Upper lobe of left lung (tissue), 6 donors: ENCODE measurements around the gene STXBP3. TPM values are rescaled to one million over a fixed set of nuclear protein-coding genes. Genes with fewer than 3 reads are reported as not detected.

ENCODE experiments used
- ATAC-seq, 2 donors: fragments of 200-7000 bp; cut with Tn5 transposase; one replicate each; pipeline ENCODE4 v1.9.1; 2022; ENCODE audit warnings: mild to moderate bottlenecking in 2 of 2, moderate library complexity in 2 of 2; ENCODE audit not compliant: low FRiP score in 2 of 2
- DNase-seq, 2 donors: peaks; one replicate each; pipeline ENCODE4 v3.0.0-alpha.2; 2019 to 2020
- H3K27ac ChIP-seq, 4 donors: fragments of 200-600 bp; sonication (generic); one replicate each; pipeline ENCODE4 v1.5.1; 2016 to 2019
- H3K27me3 ChIP-seq, 4 donors: fragments of 200-600 bp; sonication (generic); one replicate each; pipeline ENCODE4 v1.5.1; 2017 to 2019
- H3K36me3 ChIP-seq, 4 donors: fragments of 200-600 bp; sonication (generic); one replicate each; pipeline ENCODE4 v1.5.1; 2016 to 2019
- H3K4me1 ChIP-seq, 4 donors: fragments of 200-600 bp; sonication (generic); one replicate each; pipeline ENCODE4 v1.5.1; 2018 to 2019
- H3K4me3 ChIP-seq, 4 donors: fragments of 200-600 bp; sonication (generic); one replicate each; pipeline ENCODE4 v1.5.1; 2017 to 2019; ENCODE audit warnings: mild to moderate bottlenecking in 2 of 4, moderate library complexity in 1 of 4
- H3K9me3 ChIP-seq, 4 donors: fragments of 200-600 bp; sonication (generic); one replicate each; pipeline ENCODE4 v1.5.1; 2018 to 2019
- EP300 ChIP-seq, 4 donors: sonication (generic); formaldehyde crosslinking; IDR thresholded peaks; one replicate each; pipeline ENCODE4 v1.5.1; 2017; ENCODE audit warnings: antibody characterized with exemption in 4 of 4, control low read depth in 2 of 4
- POLR2A ChIP-seq, 4 donors: fragments of 450-650 bp; IDR thresholded peaks; one replicate each; pipeline ENCODE4 v1.5.1; 2016 to 2017; ENCODE audit warnings: antibody characterized with exemption in 4 of 4, mild to moderate bottlenecking in 2 of 4
- POLR2AphosphoS5 ChIP-seq, 2 donors: sonication (generic); formaldehyde crosslinking; IDR thresholded peaks; one replicate each; pipeline ENCODE4 v1.5.1; 2017; ENCODE audit warnings: antibody characterized with exemption in 2 of 2
- WGBS, 2 donors: methylation state at CpG; one replicate each; pipeline ENCODE4 v1.1.5; 2017 to 2018; 5-methylcytosine and 5-hydroxymethylcytosine counted together
- total RNA-seq, 6 donors: library from RNA; depleted of rRNA in 4 of 6; stranded (reverse); fragments of >200 nt in 4 of 6; gene quantifications; one replicate each; pipeline versions ENCODE4 v1.1.0 to v1.2.1, GENCODE V29; 2016 to 2021
- TF ChIP-seq, protein P1 (sequence below), 6 experiments: fragments of 450-650 bp in 4 of 6; fragments of 200-600 bp in 2 of 6; sonication (generic) in 2 of 6; IDR thresholded peaks; one replicate each; pipeline ENCODE4 v1.5.1; 2016 to 2019; ENCODE audit warnings: antibody characterized with exemption in 6 of 6
- donor health status: DM: no; HTN: no; CAD: no; lungs with moderate emphysema.
- donor health status: DM: no; HTN: yes; CAD: no; lungs with severe emphysema.

Gene STXBP3
- total RNA-seq, 6 donors from 2014 or later = 41.8 to 84.1 (median 55.8) TPM

DNA sequence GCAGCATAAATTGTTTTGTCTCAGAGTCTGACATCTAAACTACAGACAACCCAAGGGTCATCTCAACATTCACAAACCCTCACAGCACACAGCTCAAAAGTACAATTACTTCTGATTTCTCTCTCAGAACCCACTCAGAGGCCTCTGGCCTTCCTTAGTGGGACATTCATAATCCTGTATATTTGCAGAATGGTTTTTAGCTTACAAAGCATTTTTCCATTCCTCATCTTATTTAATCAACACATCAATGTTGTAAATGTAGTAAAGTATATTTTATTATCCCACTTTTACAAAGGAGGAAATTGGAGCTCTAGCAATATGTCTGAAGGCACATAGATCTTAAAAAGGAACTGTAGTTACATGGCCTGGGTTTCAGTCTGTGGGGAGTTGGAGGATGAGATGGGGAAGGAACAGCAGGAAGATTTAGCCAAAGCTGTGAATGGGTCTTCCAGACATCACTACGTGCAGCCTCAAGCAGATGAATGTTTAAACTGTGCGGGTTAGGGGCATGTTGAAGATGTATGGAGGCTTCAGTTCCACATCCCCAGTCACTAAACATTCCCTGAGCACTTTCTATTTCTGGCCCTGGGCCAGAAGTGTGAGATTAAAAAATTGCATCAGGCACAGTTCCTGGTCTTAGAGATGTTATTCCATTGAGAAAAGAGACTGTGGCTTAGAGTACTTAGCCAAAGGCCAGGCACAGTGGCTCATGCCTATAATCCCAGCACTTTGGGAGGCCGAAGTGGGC is 97.1 kb downstream of the STXBP3 start:
- H3K36me3 ChIP-seq = no peaks in the 10 kb centered on the region
- peaks cover 0 to 4% (median 0%) of the 10 kb centered on the region in 4 donors for H3K4me1 ChIP-seq
- no peak overlapping the region for H3K4me3 ChIP-seq
- no peaks in the 10 kb centered on the region for H3K27me3 ChIP-seq
- TF ChIP-seq POLR2AphosphoS5 (IDR thresholded peaks at IDR 0.05) (no peak), EP300 (IDR thresholded peaks at IDR 0.05) (no peak), POLR2A (IDR thresholded peaks at IDR 0.05) (no peak)
- TF ChIP-seq, protein P1, sequence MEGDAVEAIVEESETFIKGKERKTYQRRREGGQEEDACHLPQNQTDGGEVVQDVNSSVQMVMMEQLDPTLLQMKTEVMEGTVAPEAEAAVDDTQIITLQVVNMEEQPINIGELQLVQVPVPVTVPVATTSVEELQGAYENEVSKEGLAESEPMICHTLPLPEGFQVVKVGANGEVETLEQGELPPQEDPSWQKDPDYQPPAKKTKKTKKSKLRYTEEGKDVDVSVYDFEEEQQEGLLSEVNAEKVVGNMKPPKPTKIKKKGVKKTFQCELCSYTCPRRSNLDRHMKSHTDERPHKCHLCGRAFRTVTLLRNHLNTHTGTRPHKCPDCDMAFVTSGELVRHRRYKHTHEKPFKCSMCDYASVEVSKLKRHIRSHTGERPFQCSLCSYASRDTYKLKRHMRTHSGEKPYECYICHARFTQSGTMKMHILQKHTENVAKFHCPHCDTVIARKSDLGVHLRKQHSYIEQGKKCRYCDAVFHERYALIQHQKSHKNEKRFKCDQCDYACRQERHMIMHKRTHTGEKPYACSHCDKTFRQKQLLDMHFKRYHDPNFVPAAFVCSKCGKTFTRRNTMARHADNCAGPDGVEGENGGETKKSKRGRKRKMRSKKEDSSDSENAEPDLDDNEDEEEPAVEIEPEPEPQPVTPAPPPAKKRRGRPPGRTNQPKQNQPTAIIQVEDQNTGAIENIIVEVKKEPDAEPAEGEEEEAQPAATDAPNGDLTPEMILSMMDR (IDR thresholded peaks at IDR 0.05) = no peak
- DNase-seq (no peak), ATAC-seq (no peak)
- no peaks in the 10 kb centered on the region for H3K9me3 ChIP-seq
- WGBS, 2 donors = 58 to 83% methylated on average over 3 of the region's 3 CpGs
- H3K27ac ChIP-seq = no peak overlapping the region

DNA sequence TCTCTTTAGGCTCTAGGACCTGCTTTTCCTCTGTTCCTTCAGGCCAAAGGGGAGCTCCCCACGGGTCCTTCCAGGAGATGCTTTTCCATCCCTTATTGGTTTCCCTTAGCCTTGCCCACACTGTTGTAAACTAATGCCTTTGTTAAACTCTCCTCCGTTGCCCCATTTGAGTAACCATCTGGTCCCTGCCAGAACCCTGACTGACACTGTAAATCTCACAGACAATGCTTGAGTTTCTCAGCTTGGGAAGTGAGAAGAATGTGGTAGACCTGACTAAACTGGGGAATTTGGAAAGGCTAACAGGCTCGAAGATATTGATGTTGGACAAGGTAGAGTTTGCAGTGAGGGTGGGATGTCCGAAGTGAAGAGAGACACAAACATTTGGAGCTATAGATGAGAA is 99.0 kb downstream of the STXBP3 start:
- WGBS, 2 donors = 78 to 80% methylated on average over 4 of the region's 4 CpGs
- ATAC-seq (no peak), DNase-seq (no peak)
- TF ChIP-seq EP300 (IDR thresholded peaks at IDR 0.05) (no peak), POLR2A (IDR thresholded peaks at IDR 0.05) (no peak), POLR2AphosphoS5 (IDR thresholded peaks at IDR 0.05) (no peak)
- TF ChIP-seq, protein P1 (IDR thresholded peaks at IDR 0.05) = no peak
- Histone ChIP-seq H3K4me3 (no peak overlapping the region), H3K27ac (no peak overlapping the region), H3K9me3 (no peaks in the 10 kb centered on the region), H3K4me1 (peaks cover 0 to 4% (median 0%) of the 10 kb centered on the region in 4 donors), H3K36me3 (no peaks in the 10 kb centered on the region), H3K27me3 (no peaks in the 10 kb centered on the region)

DNA sequence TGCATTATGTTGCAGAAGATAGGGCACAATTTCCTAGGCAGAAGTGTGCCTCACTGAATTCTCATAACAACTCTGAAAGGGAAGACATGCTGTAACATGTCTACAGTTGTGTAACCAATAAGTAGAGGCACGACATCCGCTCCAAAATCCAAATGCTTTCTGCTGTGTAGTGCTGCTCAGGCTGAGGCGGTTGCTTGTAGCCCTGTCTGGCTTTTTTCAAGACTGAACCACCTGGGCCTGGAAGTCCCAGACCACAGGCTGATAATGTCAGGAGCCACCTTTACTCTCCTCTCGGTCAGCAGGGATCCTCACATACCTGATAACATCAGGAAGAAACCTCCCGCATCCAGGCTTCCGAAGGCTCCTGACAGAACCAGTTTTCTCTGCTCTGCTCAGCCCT is 99.5 kb downstream of the STXBP3 start:
- Histone ChIP-seq H3K27ac (no peak overlapping the region), H3K9me3 (no peaks in the 10 kb centered on the region), H3K36me3 (no peaks in the 10 kb centered on the region), H3K4me1 (peaks cover 0 to 4% (median 0%) of the 10 kb centered on the region in 4 donors), H3K27me3 (no peaks in the 10 kb centered on the region), H3K4me3 (no peak overlapping the region)
- DNase-seq = no peak
- 78 to 92% methylated on average over 6 of the region's 6 CpGs for WGBS, 2 donors
- no peak for ATAC-seq
- TF ChIP-seq, protein P1 (IDR thresholded peaks at IDR 0.05) = no peak
- TF ChIP-seq EP300 (IDR thresholded peaks at IDR 0.05) (no peak), POLR2AphosphoS5 (IDR thresholded peaks at IDR 0.05) (no peak), POLR2A (IDR thresholded peaks at IDR 0.05) (no peak)

DNA sequence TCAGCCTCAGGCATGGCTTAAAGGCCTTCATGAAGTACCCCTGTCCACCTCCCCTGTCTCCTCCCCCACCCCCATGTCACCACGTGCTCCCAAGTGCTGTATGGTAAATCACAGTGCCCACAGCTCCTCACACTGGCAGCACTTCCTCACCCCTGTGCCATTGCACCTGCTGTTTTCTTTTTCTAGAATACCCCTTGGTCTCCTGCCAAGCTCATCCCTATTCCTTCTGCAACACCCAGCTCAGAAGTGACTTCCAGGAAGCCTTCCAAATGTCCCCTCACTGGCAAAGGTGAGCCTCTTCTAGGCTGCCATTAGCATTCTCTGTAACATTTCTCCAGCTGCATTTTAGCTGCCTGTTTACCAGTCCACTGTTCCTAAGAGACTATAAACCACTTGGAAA is 101.0 kb downstream of the STXBP3 start:
- Histone ChIP-seq H3K36me3 (no peaks in the 10 kb centered on the region), H3K4me1 (peaks cover 0 to 4% (median 1%) of the 10 kb centered on the region in 4 donors), H3K27me3 (no peaks in the 10 kb centered on the region), H3K9me3 (no peaks in the 10 kb centered on the region), H3K27ac (no peak overlapping the region), H3K4me3 (no peak overlapping the region)
- ATAC-seq = no peak
- 65 to 79% methylated on average over 1 of the region's 1 CpG for WGBS, 2 donors
- TF ChIP-seq, protein P1 (IDR thresholded peaks at IDR 0.05) = no peak
- TF ChIP-seq POLR2AphosphoS5 (IDR thresholded peaks at IDR 0.05) (no peak), EP300 (IDR thresholded peaks at IDR 0.05) (no peak), POLR2A (IDR thresholded peaks at IDR 0.05) (no peak)
- DNase-seq = no peak

DNA sequence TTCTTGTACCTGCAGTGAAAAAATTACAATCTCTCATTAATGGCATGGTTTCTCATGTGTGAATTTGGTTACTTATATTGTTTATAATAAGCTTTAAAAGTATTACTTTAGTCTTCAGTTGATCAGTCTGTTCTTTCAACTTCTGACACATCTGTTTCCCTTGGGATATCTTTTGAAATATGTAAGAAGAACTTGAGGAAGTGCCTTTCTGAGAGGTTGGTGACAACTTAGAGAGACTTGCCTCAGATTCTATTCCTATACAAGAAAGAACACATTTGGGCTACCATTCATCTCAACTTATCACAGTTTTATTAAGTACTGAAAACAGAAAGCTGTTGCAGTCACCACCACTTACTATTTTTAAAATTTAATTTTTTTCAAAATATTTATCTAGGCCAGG is 102.3 kb downstream of the STXBP3 start:
- ATAC-seq = no peak
- Histone ChIP-seq H3K4me3 (no peak overlapping the region), H3K27ac (no peak overlapping the region), H3K27me3 (no peaks in the 10 kb centered on the region), H3K36me3 (no peaks in the 10 kb centered on the region), H3K4me1 (peaks cover 0 to 3% (median under 1%) of the 10 kb centered on the region in 4 donors), H3K9me3 (no peaks in the 10 kb centered on the region)
- TF ChIP-seq, protein P1 (IDR thresholded peaks at IDR 0.05) = no peak
- TF ChIP-seq EP300 (IDR thresholded peaks at IDR 0.05) (no peak), POLR2AphosphoS5 (IDR thresholded peaks at IDR 0.05) (no peak), POLR2A (IDR thresholded peaks at IDR 0.05) (no peak)
- no peak for DNase-seq
